ENCODE data around the gene NBAS. TPM values are rescaled to one million over a fixed set of nuclear protein-coding genes. Genes with fewer than 3 reads are reported as not detected.

Gene NBAS
- total and polyA plus RNA-seq, 2 donors (not counting 3 experiments of a cell fraction or from before 2014, with no cell fraction given), result 29.4 to 43.0 TPM

GRCh38 chr2:15271276-15271675, 289.9 kb downstream of the NBAS start:
- no peak for FAIRE-seq
- ChIA-PET POLR2A (no interaction called here), CTCF (no interaction called here)
- no peaks in the 10 kb centered on the region for H3K4me1 ChIP-seq (ENCODE audit: control insufficient read depth, extremely low read depth, insufficient read depth, low read length)
- no peak overlapping the region for H2AFZ ChIP-seq (ENCODE audit: low read depth, low read length)
- no peaks in the 10 kb centered on the region for H3K79me2 ChIP-seq (ENCODE audit: control insufficient read depth, insufficient read depth, low read length)
- dilution Hi-C loops (cut with MboI; ENCODE audit: extremely low pct_ligation_motif_present, low sequenced_read_pairs) (no loop called here), intact Hi-C loops (cut with micrococcal nuclease) (no loop called here)
- H3K9ac ChIP-seq (replicated peaks; ENCODE audit: extremely low read depth, insufficient read depth, low read length), result no peak overlapping the region
- H3K4me3 ChIP-seq (replicated peaks in 1 of 3; ENCODE audit: insufficient read depth in 1 of 3, low read depth in 1 of 3, low read length in 3 of 3), result no peak overlapping the region
- no peaks in the 10 kb centered on the region for H3K9me3 ChIP-seq (replicated peaks; ENCODE audit: control insufficient read depth, insufficient read depth, low read length)
- no peak for DNase-seq (ENCODE audit: low read depth, low spot score)
- BruUV-seq (replicated peaks), result no TSS peak
- peaks cover 0 to 5% of the 10 kb centered on the region in 2 experiments for H3K36me3 ChIP-seq (ENCODE audit: control insufficient read depth in 2 of 2, extremely low read depth in 1 of 2, insufficient read depth in 2 of 2, low read length in 2 of 2)
- no peaks in the 10 kb centered on the region for H3K9me1 ChIP-seq (replicated peaks; ENCODE audit: control insufficient read depth, extremely low read depth, insufficient read depth, low read length)
- no peak overlapping the region for H3K27ac ChIP-seq (ENCODE audit: insufficient read depth, low read depth, low read length)
- H3K4me2 ChIP-seq (ENCODE audit: insufficient read depth, low read length), result no peak overlapping the region
- H3K27me3 ChIP-seq (ENCODE audit: control insufficient read depth in 2 of 2, insufficient read depth in 2 of 2, low read length in 2 of 2), result no peaks in the 10 kb centered on the region
- TF ChIP-seq GATA2 (IDR thresholded peaks at IDR 0.05; ENCODE audit: insufficient read depth, insufficient read length, low read depth, low read length), result no peak
- TF ChIP-seq EZH2 (IDR thresholded peaks at IDR 0.05; ENCODE audit: borderline replicate concordance, low read depth, low read length, severe bottlenecking), result no peak
- TF ChIP-seq JUN (IDR thresholded peaks at IDR 0.05; ENCODE audit: borderline replicate concordance, insufficient read depth, insufficient read length, low read depth), result no peak
- no peak for TF ChIP-seq CTCF (IDR thresholded peaks at IDR 0.05; ENCODE audit: extremely low read depth in 1 of 2, insufficient read depth in 1 of 2, low read depth in 1 of 2, low read length in 2 of 2)
- H4K20me1 ChIP-seq (replicated peaks; ENCODE audit: control insufficient read depth, extremely low read depth, insufficient read depth, low read length), result no peaks in the 10 kb centered on the region

- no peak overlapping the region for H3K4me2 ChIP-seq (ENCODE audit: insufficient read depth, low read length)
- no peaks in the 10 kb centered on the region for H3K27me3 ChIP-seq (ENCODE audit: control insufficient read depth in 2 of 2, insufficient read depth in 2 of 2, low read length in 2 of 2)
- POLR2A ChIA-PET, result no interaction called here
- H2AFZ ChIP-seq (ENCODE audit: low read depth, low read length), result no peak overlapping the region
- no peaks in the 10 kb centered on the region for H3K9me3 ChIP-seq (replicated peaks; ENCODE audit: control insufficient read depth, insufficient read depth, low read length)
- no peaks in the 10 kb centered on the region for H3K9me1 ChIP-seq (replicated peaks; ENCODE audit: control insufficient read depth, extremely low read depth, insufficient read depth, low read length)
- H3K4me1 ChIP-seq (ENCODE audit: control insufficient read depth, extremely low read depth, insufficient read depth, low read length), result no peaks in the 10 kb centered on the region
- CTCF ChIA-PET, result no interaction called here
- TF ChIP-seq FOS (IDR thresholded peaks at IDR 0.05; ENCODE audit: borderline replicate concordance, insufficient read depth, low read length) (no peak), POLR2A (IDR thresholded peaks at IDR 0.05; ENCODE audit: low read depth, low read length) (no peak), CTCF (IDR thresholded peaks at IDR 0.05; ENCODE audit: extremely low read depth in 1 of 2, insufficient read depth in 1 of 2, low read depth in 1 of 2, low read length in 2 of 2) (no peak), JUN (IDR thresholded peaks at IDR 0.05; ENCODE audit: borderline replicate concordance, insufficient read depth, insufficient read length, low read depth) (no peak), MAX (IDR thresholded peaks at IDR 0.05; ENCODE audit: insufficient read depth, insufficient read length) (no peak), EZH2 (IDR thresholded peaks at IDR 0.05; ENCODE audit: borderline replicate concordance, low read depth, low read length, severe bottlenecking) (no peak), GATA2 (IDR thresholded peaks at IDR 0.05; ENCODE audit: insufficient read depth, insufficient read length, low read depth, low read length) (no peak), MYC (IDR thresholded peaks at IDR 0.05; ENCODE audit: low read depth, low read length) (no peak), POLR2AphosphoS5 (IDR thresholded peaks at IDR 0.05; ENCODE audit: insufficient read depth, low read depth, low read length) (no peak)
- no peak overlapping the region for H3K27ac ChIP-seq (ENCODE audit: insufficient read depth, low read depth, low read length)
- no peaks in the 10 kb centered on the region for H4K20me1 ChIP-seq (replicated peaks; ENCODE audit: control insufficient read depth, extremely low read depth, insufficient read depth, low read length)
- H3K36me3 ChIP-seq (ENCODE audit: control insufficient read depth in 2 of 2, extremely low read depth in 1 of 2, insufficient read depth in 2 of 2, low read length in 2 of 2), result no peaks in the 10 kb centered on the region
- FAIRE-seq, result no peak
- intact Hi-C loops (cut with micrococcal nuclease), result no loop called here
- dilution Hi-C loops (cut with MboI; ENCODE audit: extremely low pct_ligation_motif_present, low sequenced_read_pairs), result no loop called here
- no peak overlapping the region for H3K9ac ChIP-seq (replicated peaks; ENCODE audit: extremely low read depth, insufficient read depth, low read length)
- H3K4me3 ChIP-seq (replicated peaks in 1 of 3; ENCODE audit: insufficient read depth in 1 of 3, low read depth in 1 of 3, low read length in 3 of 3), result no peak overlapping the region
- no TSS peak for BruUV-seq (replicated peaks)
- no peaks in the 10 kb centered on the region for H3K79me2 ChIP-seq (ENCODE audit: control insufficient read depth, insufficient read depth, low read length)
- no peak for DNase-seq (ENCODE audit: low read depth, low spot score)
Observed at GRCh38 chr2:15269043-15269442, 292.1 kb downstream of the NBAS start.

Data from endothelial cell of umbilical vein (primary cell).